CD8-positive, alpha-beta memory T cell (primary cell): Measurements from ENCODE around the gene WFDC12. TPM values are rescaled to one million over a fixed set of nuclear protein-coding genes. Genes with fewer than 3 reads are reported as not detected.
"Not testable (repeated sequence)": the region's sequence is repeated elsewhere in the genome, so short reads cannot be mapped to it uniquely, and the experiment has no call there.

Experiments used
- CTCF ChIA-PET: fragments of 350-600 bp; sonication (Branson Sonifier 250); formaldehyde crosslinking; loops from one replicate; lab custom pipeline; 2021; ENCODE audit warnings: antibody characterized with exemption; lab: Charles Lee
- POLR2A ChIA-PET: fragments of 350-600 bp; sonication (Branson Sonifier 250); formaldehyde crosslinking; loops from one replicate; lab custom pipeline; 2021; ENCODE audit warnings: antibody characterized with exemption; lab: Charles Lee
- DNase-seq, 5 donors: peaks; one replicate each; pipeline versions ENCODE4 v3.0.0 to v3.0.0-alpha.2; 2020 to 2022; ENCODE audit warnings: mixed read lengths in 1 of 5
- H3K27ac ChIP-seq: one replicate; pipeline ENCODE4 v1.7.0; 2013; ENCODE audit warnings: low read depth, mild to moderate bottlenecking, low read length, moderate library complexity
- H3K27me3 ChIP-seq: 2 replicates; pipeline ENCODE4 v1.7.0; 2013; ENCODE audit warnings: low read length, mild to moderate bottlenecking; ENCODE audit not compliant: insufficient read depth, poor library complexity, severe bottlenecking
- H3K36me3 ChIP-seq: 2 replicates; pipeline ENCODE4 v1.7.0; 2013; ENCODE audit warnings: mild to moderate bottlenecking, low read length, moderate library complexity; ENCODE audit not compliant: insufficient read depth
- H3K4me1 ChIP-seq: 2 replicates; pipeline ENCODE4 v1.7.0; 2013; ENCODE audit warnings: mild to moderate bottlenecking, low read length, moderate library complexity; ENCODE audit not compliant: insufficient read depth
- H3K4me3 ChIP-seq: 2 replicates; pipeline ENCODE4 v1.7.0; 2013; ENCODE audit warnings: mild to moderate bottlenecking, low read length
- H3K9me3 ChIP-seq: 2 replicates; pipeline ENCODE4 v1.7.0; 2013; ENCODE audit warnings: mild to moderate bottlenecking, low read length
- H3K27ac Mint-ChIP-seq, 8 donors: one replicate each; pipeline ENCODE4 v1.8.0; 2020 to 2021; ENCODE audit warnings: mixed read lengths in 8 of 8, mild to moderate bottlenecking in 6 of 8, inconsistent platforms in 3 of 8, moderate library complexity in 3 of 8
- H3K27me3 Mint-ChIP-seq, 2 donors: one replicate each; pipeline ENCODE4 v1.8.0; 2020 to 2021; ENCODE audit warnings: mixed read lengths in 2 of 2, mild to moderate bottlenecking in 1 of 2, moderate library complexity in 1 of 2
- H3K36me3 Mint-ChIP-seq, 3 donors: one replicate each; pipeline ENCODE4 v1.8.0; 2020 to 2021; ENCODE audit warnings: mixed read lengths in 3 of 3, inconsistent platforms in 1 of 3, mild to moderate bottlenecking in 1 of 3
- H3K4me1 Mint-ChIP-seq, 3 donors: one replicate each; pipeline ENCODE4 v1.8.0; 2020 to 2021; ENCODE audit warnings: mixed read lengths in 3 of 3, inconsistent platforms in 1 of 3, mild to moderate bottlenecking in 1 of 3
- H3K4me3 Mint-ChIP-seq, 7 donors: one replicate each; pipeline ENCODE4 v1.8.0; 2020 to 2021; ENCODE audit warnings: mixed read lengths in 7 of 7, mild to moderate bottlenecking in 6 of 7, moderate library complexity in 4 of 7, inconsistent platforms in 2 of 7
- H3K9me3 Mint-ChIP-seq, 5 donors: one replicate each; pipeline ENCODE4 v1.8.0; 2020 to 2022; ENCODE audit warnings: mixed read lengths in 5 of 5, mild to moderate bottlenecking in 3 of 5, moderate library complexity in 2 of 5, inconsistent platforms in 1 of 5
- polyA plus RNA-seq: library from polyadenylated mRNA; unstranded; fragments of 300-500 nt; fragmentation: Illumina TruSeq; gene quantifications from one replicate; pipeline ENCODE4 v1.2.3, GENCODE V29; 2021
- total RNA-seq, 2 experiments: library from RNA; stranded (reverse); gene quantifications; one replicate each; pipeline ENCODE4 v1.2.3, GENCODE V29; 2021

WFDC12 gene, protein sequence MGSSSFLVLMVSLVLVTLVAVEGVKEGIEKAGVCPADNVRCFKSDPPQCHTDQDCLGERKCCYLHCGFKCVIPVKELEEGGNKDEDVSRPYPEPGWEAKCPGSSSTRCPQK
- not detected for total RNA-seq
- polyA plus RNA-seq, result not detected

DNA sequence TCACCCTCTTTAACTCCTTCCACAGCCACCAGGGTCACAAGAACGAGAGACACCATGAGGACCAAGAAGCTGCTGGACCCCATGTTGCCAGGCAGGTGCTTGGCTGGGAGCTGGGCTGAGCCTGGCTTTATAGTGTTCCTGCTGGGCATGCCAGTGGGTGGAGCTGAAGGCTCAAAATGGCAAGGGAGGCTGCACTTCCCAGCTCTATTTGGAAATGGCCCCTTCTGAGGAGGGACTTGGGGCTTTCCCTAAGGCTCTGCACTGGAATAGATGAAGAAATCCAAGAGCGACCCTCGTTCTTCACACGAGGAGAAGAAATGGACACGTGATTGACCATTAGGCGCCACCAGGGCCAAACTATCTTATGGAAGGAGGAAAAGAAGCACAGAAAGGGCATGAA, at the start of gene WFDC12:
WFDC12 (minus strand) TSS at position 101 of the 400 bp plus-strand sequence; CDS start at position 83, 18 bp downstream.
- H3K4me1 Mint-ChIP-seq, result no peaks in the 10 kb centered on the region

DNA sequence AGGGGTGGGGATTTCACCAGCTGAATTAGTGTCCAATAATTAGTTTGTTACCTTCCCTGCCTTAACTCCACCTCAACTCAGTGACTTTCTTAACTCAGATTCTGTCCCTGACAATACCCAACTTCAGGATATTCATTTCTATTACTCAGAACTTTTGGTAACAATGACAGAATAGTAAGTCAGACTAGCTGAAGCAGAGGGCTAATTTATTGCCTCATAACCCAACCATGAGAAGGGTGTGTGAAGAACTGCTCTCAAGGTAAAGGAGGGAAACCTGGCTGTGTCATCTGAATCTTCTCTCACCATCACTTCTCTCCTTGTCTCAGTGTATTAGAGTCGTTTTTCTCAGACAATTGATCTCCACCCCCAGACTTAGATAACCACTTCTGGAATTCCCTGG, 49.3 kb upstream of the WFDC12 start:
- peaks cover 0 to 2% (median 0%) of the 10 kb centered on the region in 5 donors for H3K9me3 Mint-ChIP-seq
- no peaks in the 10 kb centered on the region for H3K4me1 Mint-ChIP-seq
- Histone ChIP-seq H3K27ac (no peak overlapping the region), H3K36me3 (no peaks in the 10 kb centered on the region), H3K9me3 (no peaks in the 10 kb centered on the region), H3K4me3 (no peak overlapping the region), H3K27me3 (no peaks in the 10 kb centered on the region), H3K4me1 (no peaks in the 10 kb centered on the region)
- H3K4me3 Mint-ChIP-seq, result no peak overlapping the region
- peaks cover 8 to 43% of the 10 kb centered on the region in 2 donors for H3K27me3 Mint-ChIP-seq
- ChIA-PET CTCF (no interaction called here), POLR2A (no interaction called here)
- no peak for DNase-seq
- H3K36me3 Mint-ChIP-seq, result no peaks in the 10 kb centered on the region
- H3K27ac Mint-ChIP-seq, result no peak overlapping the region

More for the DNA sequence above, at the start of gene WFDC12:
- Mint-ChIP-seq H3K4me3 (no peak within 1 kb of the TSS), H3K27ac (no peak within 1 kb of the TSS), H3K27me3 (peaks cover 19 to 40% of the 10 kb centered on the region in 2 donors), H3K9me3 (no peaks in the 10 kb centered on the region), H3K36me3 (peaks cover 0 to 4% (median 0%) of the 10 kb centered on the region in 3 donors)
- Histone ChIP-seq H3K4me3 (no peak within 1 kb of the TSS), H3K27me3 (no peaks in the 10 kb centered on the region), H3K27ac (no peak within 1 kb of the TSS), H3K36me3 (no peaks in the 10 kb centered on the region), H3K4me1 (no peaks in the 10 kb centered on the region), H3K9me3 (no peaks in the 10 kb centered on the region)
- CTCF ChIA-PET, result no interaction called here
- DNase-seq, result no peak
- POLR2A ChIA-PET, result no interaction called here

DNA sequence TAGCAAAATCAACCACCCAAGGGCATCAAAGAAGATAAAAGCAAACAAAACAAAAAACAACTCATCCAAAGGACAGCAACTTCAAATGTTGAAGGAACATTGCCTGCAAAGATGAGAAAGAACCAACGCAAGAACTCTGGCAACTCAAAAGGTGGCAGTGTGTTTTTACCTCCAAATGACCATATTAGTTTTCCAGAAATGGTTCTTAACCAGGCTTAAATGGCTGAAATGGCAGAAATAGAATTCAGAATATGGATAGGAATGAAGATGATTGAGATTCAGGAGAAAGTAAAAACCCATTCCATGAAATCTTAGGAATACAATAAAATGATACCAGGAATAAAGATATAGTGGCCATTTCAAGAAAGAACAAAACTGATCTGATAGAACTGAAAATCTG, 40.6 kb upstream of the WFDC12 start:
- Mint-ChIP-seq H3K36me3 (peaks cover 0 to 27% (median 0%) of the 10 kb centered on the region in 3 donors), H3K27me3 (peaks cover 47 to 78% of the 10 kb centered on the region in 2 donors), H3K27ac (no peak overlapping the region), H3K9me3 (peaks cover 26 to 50% (median 34%) of the 10 kb centered on the region in 5 donors), H3K4me1 (no peaks in the 10 kb centered on the region), H3K4me3 (no peak overlapping the region)
- H3K4me1 ChIP-seq, result no peaks in the 10 kb centered on the region
- DNase-seq, result no peak
- no peaks in the 10 kb centered on the region for H3K27me3 ChIP-seq
- H3K9me3 ChIP-seq, result no peaks in the 10 kb centered on the region
- no peaks in the 10 kb centered on the region for H3K36me3 ChIP-seq
- ChIA-PET CTCF (no interaction called here), POLR2A (no interaction called here)
- H3K4me3 ChIP-seq, result no peak overlapping the region
- H3K27ac ChIP-seq, result no peak overlapping the region

DNA sequence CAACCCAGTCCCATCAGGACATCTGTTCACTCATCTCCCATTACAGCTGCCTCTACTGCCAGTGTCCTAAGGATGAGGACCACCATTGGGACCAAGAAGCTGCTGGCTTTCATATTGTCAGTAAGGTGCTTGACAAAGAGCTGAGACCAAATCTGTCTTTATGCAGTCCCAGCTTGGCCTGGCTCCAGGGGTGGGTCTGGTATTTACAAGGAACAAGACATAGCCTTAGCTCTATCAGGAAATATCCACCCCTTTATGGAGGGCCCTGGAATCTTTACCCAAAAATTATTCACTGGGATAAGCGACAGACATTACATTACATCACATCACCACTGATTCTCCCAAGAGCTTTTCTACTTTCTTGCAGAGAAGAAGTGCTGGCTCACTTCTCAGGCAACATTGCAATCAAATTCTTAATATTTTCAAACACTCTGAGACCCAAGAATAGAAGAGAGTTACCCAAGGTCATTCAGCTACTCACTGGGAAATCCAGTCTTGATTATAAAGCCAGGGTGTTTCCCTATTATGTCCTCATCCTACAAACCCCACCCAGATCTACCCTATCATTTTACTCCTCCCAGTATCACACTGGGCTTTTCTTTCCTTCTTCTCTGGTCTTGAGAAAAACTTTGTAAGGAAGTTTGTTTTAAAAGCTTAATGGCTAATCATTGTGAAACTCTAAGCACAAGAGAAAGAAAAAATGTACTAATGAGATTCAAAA, 39.0 kb upstream of the WFDC12 start:
- Histone ChIP-seq H3K36me3 (no peaks in the 10 kb centered on the region), H3K27me3 (no peaks in the 10 kb centered on the region), H3K4me1 (no peaks in the 10 kb centered on the region), H3K27ac (no peak overlapping the region), H3K4me3 (no peak overlapping the region), H3K9me3 (no peaks in the 10 kb centered on the region)
- ChIA-PET CTCF (no interaction called here), POLR2A (no interaction called here)
- no peak for DNase-seq
- no peak overlapping the region for H3K4me3 Mint-ChIP-seq
- peaks cover 47 to 83% of the 10 kb centered on the region in 2 donors for H3K27me3 Mint-ChIP-seq
- no peak overlapping the region for H3K27ac Mint-ChIP-seq
- no peaks in the 10 kb centered on the region for H3K4me1 Mint-ChIP-seq
- H3K36me3 Mint-ChIP-seq, result peaks cover 0 to 35% (median 2%) of the 10 kb centered on the region in 3 donors
- peaks cover 34 to 62% (median 46%) of the 10 kb centered on the region in 5 donors for H3K9me3 Mint-ChIP-seq

DNA sequence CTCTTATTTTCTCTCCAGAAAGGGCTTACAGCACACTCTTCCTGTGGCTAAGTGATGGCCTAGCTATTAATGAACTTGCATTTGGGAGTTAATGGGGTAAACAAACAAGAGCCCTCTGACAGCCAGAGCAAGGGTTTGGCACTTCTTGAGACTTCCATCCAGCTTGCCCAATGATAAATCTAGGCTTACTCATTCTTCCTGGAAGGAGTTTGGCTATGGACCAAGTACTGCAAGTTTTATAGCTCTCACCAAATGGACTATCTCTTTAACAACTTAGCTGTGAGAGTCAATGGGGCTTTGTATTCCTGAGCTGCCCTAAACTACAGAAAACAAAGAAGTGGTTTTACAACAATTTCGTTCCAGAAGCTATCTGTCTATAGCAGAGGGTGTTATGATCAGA, 33.7 kb upstream of the WFDC12 start:
- ChIA-PET POLR2A (no interaction called here), CTCF (no interaction called here)
- H3K36me3 Mint-ChIP-seq, result peaks cover 0 to 33% (median 2%) of the 10 kb centered on the region in 3 donors
- H3K27me3 ChIP-seq, result no peaks in the 10 kb centered on the region
- no peak overlapping the region for H3K4me3 Mint-ChIP-seq
- H3K27me3 Mint-ChIP-seq, result peaks cover 19 to 79% of the 10 kb centered on the region in 2 donors
- H3K9me3 Mint-ChIP-seq, result peaks cover 22 to 47% (median 38%) of the 10 kb centered on the region in 5 donors
- no peak for DNase-seq
- no peaks in the 10 kb centered on the region for H3K4me1 Mint-ChIP-seq
- no peak overlapping the region for H3K27ac ChIP-seq
- no peak overlapping the region for H3K27ac Mint-ChIP-seq
- no peak overlapping the region for H3K4me3 ChIP-seq
- no peaks in the 10 kb centered on the region for H3K4me1 ChIP-seq
- no peaks in the 10 kb centered on the region for H3K36me3 ChIP-seq
- H3K9me3 ChIP-seq, result no peaks in the 10 kb centered on the region

DNA sequence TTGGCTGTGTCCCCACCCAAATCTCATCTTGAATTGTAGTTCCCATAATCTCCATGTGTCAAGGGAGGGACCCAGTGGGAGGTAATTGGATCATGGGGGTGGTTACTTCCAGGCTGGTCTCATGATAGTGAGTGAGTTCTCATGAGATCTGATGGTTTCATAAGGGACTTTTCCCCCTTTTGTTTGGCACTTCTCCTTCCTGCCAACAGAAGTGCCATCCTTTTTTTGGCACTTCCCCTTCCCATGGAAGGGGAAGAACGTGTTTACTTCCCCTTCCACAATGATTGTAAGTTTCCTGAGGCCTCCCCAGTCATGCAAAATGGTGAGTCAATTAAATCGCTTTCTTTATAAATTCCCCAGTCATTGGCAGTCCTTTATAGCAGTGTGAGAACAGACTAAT, 32.4 kb upstream of the WFDC12 start:
- peaks cover 0 to 22% (median 2%) of the 10 kb centered on the region in 3 donors for H3K36me3 Mint-ChIP-seq
- H3K27me3 ChIP-seq, result no peaks in the 10 kb centered on the region
- no peaks in the 10 kb centered on the region for H3K36me3 ChIP-seq
- H3K27ac Mint-ChIP-seq, result no peak overlapping the region
- ChIA-PET CTCF (no interaction called here), POLR2A (no interaction called here)
- H3K4me1 Mint-ChIP-seq, result no peaks in the 10 kb centered on the region
- H3K9me3 Mint-ChIP-seq, result peaks cover 14 to 35% (median 30%) of the 10 kb centered on the region in 5 donors
- DNase-seq, result no peak
- no peak overlapping the region for H3K4me3 ChIP-seq
- peaks cover 11 to 80% of the 10 kb centered on the region in 2 donors for H3K27me3 Mint-ChIP-seq
- no peaks in the 10 kb centered on the region for H3K9me3 ChIP-seq
- no peak overlapping the region for H3K4me3 Mint-ChIP-seq
- H3K27ac ChIP-seq, result no peak overlapping the region
- no peaks in the 10 kb centered on the region for H3K4me1 ChIP-seq

DNA sequence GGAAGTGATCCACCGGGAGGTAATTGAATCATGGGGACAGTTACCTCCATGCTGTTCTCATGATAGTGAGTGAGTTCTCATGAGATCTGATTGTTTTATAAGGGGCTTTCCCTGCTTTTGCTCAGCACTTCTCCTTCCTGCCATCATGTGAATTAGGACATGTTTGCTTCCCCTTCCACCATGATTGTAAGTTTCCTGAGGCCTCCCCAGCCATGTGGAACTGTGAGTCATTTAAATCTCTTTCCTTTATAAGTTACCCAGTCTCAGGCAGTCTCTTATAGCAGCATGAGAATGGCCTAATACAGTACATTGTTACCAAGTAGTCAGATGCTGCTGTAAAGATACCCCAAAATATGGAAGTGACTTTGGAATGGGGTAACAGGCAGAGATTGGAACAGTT, 30.5 kb upstream of the WFDC12 start:
- H3K27ac ChIP-seq, H3K9me3 ChIP-seq, CTCF ChIA-PET, H3K36me3 ChIP-seq, H3K4me3 ChIP-seq, POLR2A ChIA-PET, DNase-seq, H3K27me3 ChIP-seq, H3K4me3 Mint-ChIP-seq, H3K4me1 ChIP-seq, H3K4me1 Mint-ChIP-seq, H3K27ac Mint-ChIP-seq: not testable (repeated sequence)
- peaks cover 8 to 71% of the 10 kb centered on the region in 2 donors for H3K27me3 Mint-ChIP-seq
- H3K36me3 Mint-ChIP-seq, result peaks cover 0 to 11% (median 2%) of the 10 kb centered on the region in 3 donors
- H3K9me3 Mint-ChIP-seq, result peaks cover 13 to 25% (median 17%) of the 10 kb centered on the region in 5 donors

DNA sequence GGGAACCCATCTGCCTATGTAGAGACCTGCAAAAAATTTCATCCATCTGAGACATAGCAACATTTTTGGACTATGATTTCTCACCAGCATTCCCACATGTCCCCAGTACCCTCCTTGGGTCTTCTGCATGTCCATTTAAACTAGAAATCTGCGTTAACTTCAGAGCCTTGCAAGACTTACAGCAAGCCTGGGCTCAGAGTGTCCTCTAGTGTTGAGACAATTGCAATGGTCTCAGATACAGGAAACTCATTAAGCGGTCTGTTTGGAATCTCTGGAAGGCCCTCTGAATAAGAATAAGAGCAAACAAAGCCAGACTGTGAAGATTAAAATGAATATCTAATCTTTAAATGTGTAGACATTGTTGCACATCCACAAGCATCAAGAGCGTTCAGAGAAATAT, 29.9 kb upstream of the WFDC12 start:
- CTCF ChIA-PET, result no interaction called here
- POLR2A ChIA-PET, result no interaction called here
- no peaks in the 10 kb centered on the region for H3K27me3 ChIP-seq

More for the DNA sequence above, 29.9 kb upstream of the WFDC12 start:
- Mint-ChIP-seq H3K4me1 (no peaks in the 10 kb centered on the region), H3K27me3 (peaks cover 8 to 75% of the 10 kb centered on the region in 2 donors), H3K27ac (no peak overlapping the region), H3K36me3 (peaks cover 0 to 11% (median 2%) of the 10 kb centered on the region in 3 donors), H3K9me3 (peaks cover 9 to 21% (median 15%) of the 10 kb centered on the region in 5 donors), H3K4me3 (no peak overlapping the region)
- no peak overlapping the region for H3K4me3 ChIP-seq
- DNase-seq, result no peak
- H3K36me3 ChIP-seq, result no peaks in the 10 kb centered on the region
- no peaks in the 10 kb centered on the region for H3K9me3 ChIP-seq
- H3K27ac ChIP-seq, result no peak overlapping the region
- H3K4me1 ChIP-seq, result no peaks in the 10 kb centered on the region
